ENCODE data around the gene DLG2.

The DLG2 gene

DNA sequence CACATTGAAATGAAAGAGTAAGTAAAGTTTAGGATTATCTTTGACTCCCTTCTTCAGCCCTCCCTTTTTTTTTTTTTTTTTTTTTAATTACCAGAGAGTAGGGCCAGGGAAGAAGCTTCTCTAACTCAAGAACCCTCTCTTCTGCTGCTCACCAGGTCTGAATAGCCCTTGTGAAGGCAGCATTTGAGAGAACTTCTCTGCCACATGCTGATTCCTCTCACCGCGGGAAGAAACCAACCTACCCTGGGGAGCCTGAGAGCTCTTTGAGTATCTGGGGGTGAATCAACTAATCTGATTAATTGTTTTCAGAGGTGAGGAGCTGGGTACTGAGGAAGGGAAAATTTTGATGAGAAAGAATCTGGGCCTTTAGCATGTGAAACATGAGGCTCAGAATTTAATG lies 1906.5 kb downstream of the DLG2 start:
- Histone ChIP-seq H3K27me3 (ENCODE audit: control insufficient read depth in 2 of 2, insufficient read depth in 2 of 2, low read length in 2 of 2) (no peaks in the 10 kb centered on the region), H3K36me3 (ENCODE audit: control insufficient read depth in 2 of 2, insufficient read depth in 2 of 2, low read length in 2 of 2) (no peaks in the 10 kb centered on the region), H3K4me1 (ENCODE audit: control insufficient read depth in 2 of 2, insufficient read depth in 2 of 2, low read length in 2 of 2) (no peaks in the 10 kb centered on the region), H3K9ac (ENCODE audit: low read depth in 1 of 2, low read length in 2 of 2) (no peak overlapping the region), H3K27ac (ENCODE audit: low read depth in 2 of 2, low read length in 2 of 2) (no peak overlapping the region), H3K9me3 (ENCODE audit: control insufficient read depth in 2 of 2, low read length in 2 of 2) (no peaks in the 10 kb centered on the region), H3K4me3 (ENCODE audit: low read length in 2 of 2) (no peak overlapping the region)

DNA sequence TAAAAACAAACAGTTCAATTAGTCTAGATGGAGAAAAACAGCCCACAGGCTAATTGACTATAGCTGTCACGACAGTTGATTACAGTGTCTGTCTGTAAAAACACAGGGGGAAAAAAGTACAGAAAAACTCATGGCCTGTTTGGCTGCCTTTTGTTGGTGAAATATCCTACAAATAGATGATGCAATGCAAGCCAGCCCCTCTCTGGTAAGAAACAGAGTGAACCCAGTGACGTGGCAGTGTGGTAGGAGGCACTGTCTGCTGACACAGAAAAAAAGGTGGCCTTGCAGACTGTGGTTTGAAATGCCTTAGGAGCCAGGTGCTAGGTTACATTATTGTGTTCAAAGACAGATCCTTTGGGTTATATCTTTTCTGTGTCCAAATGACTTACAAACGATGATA lies 1909.6 kb downstream of the DLG2 start:
- Histone ChIP-seq H3K4me3 (ENCODE audit: low read length in 2 of 2) (no peak overlapping the region), H3K9ac (ENCODE audit: low read depth in 1 of 2, low read length in 2 of 2) (no peak overlapping the region), H3K36me3 (ENCODE audit: control insufficient read depth in 2 of 2, insufficient read depth in 2 of 2, low read length in 2 of 2) (no peaks in the 10 kb centered on the region), H3K27me3 (ENCODE audit: control insufficient read depth in 2 of 2, insufficient read depth in 2 of 2, low read length in 2 of 2) (no peaks in the 10 kb centered on the region), H3K9me3 (ENCODE audit: control insufficient read depth in 2 of 2, low read length in 2 of 2) (no peaks in the 10 kb centered on the region), H3K27ac (ENCODE audit: low read depth in 2 of 2, low read length in 2 of 2) (no peak overlapping the region), H3K4me1 (ENCODE audit: control insufficient read depth in 2 of 2, insufficient read depth in 2 of 2, low read length in 2 of 2) (no peaks in the 10 kb centered on the region)

DNA sequence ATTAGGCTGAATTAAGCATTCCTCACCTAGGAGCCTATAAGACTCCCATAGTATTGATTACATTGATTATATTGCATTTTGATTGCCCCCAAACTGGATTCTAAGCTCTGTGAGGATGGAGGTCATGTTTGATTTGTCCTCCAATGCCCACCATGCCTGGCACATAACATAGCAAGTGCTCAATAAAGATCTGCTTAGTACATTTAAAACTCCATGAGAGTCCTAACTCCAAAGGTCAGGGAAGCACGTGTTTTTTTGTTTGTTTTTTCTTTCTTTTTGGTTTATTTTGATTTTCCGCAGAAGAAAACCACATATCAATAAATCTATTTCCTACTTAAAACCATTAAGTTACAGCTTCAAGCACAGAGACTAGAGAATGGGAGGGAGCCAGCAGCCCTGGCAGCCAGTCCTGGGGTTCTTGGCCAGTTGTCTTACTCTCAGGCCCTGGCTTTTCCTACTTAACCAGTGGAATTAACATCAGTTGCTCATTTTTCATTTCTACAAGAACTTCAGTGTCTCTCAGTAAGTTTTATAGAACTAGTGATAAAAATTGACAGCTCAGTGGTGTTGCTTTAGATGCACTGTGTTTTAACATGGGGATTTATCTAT lies 1911.1 kb downstream of the DLG2 start:
- Histone ChIP-seq H3K36me3 (ENCODE audit: control insufficient read depth in 2 of 2, insufficient read depth in 2 of 2, low read length in 2 of 2) (no peaks in the 10 kb centered on the region), H3K27me3 (ENCODE audit: control insufficient read depth in 2 of 2, insufficient read depth in 2 of 2, low read length in 2 of 2) (no peaks in the 10 kb centered on the region), H3K27ac (ENCODE audit: low read depth in 2 of 2, low read length in 2 of 2) (no peak overlapping the region), H3K9me3 (ENCODE audit: control insufficient read depth in 2 of 2, low read length in 2 of 2) (no peaks in the 10 kb centered on the region), H3K4me3 (ENCODE audit: low read length in 2 of 2) (no peak overlapping the region), H3K9ac (ENCODE audit: low read depth in 1 of 2, low read length in 2 of 2) (no peak overlapping the region), H3K4me1 (ENCODE audit: control insufficient read depth in 2 of 2, insufficient read depth in 2 of 2, low read length in 2 of 2) (no peaks in the 10 kb centered on the region)

DNA sequence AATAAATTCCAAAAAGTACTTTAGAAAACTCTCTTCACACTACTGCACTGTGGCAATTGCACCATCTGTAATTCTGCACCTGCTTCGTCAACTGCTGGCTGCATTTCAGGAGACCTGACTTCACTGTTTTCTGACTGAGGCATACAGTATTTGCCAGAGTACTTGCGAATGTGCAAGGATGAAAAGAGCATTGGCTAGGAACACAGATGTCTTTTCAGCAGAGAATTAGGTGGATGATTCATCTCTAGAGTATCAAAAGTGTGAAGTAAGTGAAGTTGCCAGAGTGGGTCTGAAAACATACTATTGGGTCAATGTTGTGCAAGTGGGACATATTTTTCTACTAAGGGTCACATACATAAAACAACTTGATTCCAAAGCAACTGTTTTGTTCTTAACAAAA lies 1913.4 kb downstream of the DLG2 start:
- H3K36me3 ChIP-seq (ENCODE audit: control insufficient read depth in 2 of 2, insufficient read depth in 2 of 2, low read length in 2 of 2) = no peaks in the 10 kb centered on the region
- H3K4me1 ChIP-seq (ENCODE audit: control insufficient read depth in 2 of 2, insufficient read depth in 2 of 2, low read length in 2 of 2) = no peaks in the 10 kb centered on the region
- H3K9ac ChIP-seq (ENCODE audit: low read depth in 1 of 2, low read length in 2 of 2) = no peak overlapping the region
- no peak overlapping the region for H3K27ac ChIP-seq (ENCODE audit: low read depth in 2 of 2, low read length in 2 of 2)
- no peaks in the 10 kb centered on the region for H3K27me3 ChIP-seq (ENCODE audit: control insufficient read depth in 2 of 2, insufficient read depth in 2 of 2, low read length in 2 of 2)
- H3K4me3 ChIP-seq (ENCODE audit: low read length in 2 of 2) = no peak overlapping the region
- H3K9me3 ChIP-seq (ENCODE audit: control insufficient read depth in 2 of 2, low read length in 2 of 2) = no peaks in the 10 kb centered on the region

DNA sequence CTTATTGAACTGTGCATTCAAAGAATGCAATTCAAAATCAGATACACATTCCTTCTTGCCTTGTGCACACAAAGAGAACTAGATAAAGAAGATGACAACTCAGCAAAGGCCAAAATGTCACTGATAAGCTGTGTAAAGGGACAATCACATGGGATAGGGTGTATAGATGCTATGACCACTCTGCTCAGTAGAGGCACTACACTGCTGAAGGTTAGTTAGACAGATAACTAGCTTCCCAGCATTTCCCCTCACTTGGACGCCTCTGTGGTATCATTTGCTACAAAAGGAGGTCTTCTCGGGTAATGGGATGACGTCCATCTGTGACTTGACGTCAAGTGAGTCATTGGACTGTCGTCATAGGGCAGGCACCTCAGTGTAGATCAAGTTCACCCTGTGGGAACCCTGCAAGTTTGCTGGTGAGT lies 1916.0 kb downstream of the DLG2 start:
- no peak overlapping the region for H3K27ac ChIP-seq (ENCODE audit: low read depth in 2 of 2, low read length in 2 of 2)
- H3K4me3 ChIP-seq (ENCODE audit: low read length in 2 of 2) = no peak overlapping the region
- no peaks in the 10 kb centered on the region for H3K36me3 ChIP-seq (ENCODE audit: control insufficient read depth in 2 of 2, insufficient read depth in 2 of 2, low read length in 2 of 2)
- no peaks in the 10 kb centered on the region for H3K9me3 ChIP-seq (ENCODE audit: control insufficient read depth in 2 of 2, low read length in 2 of 2)
- H3K4me1 ChIP-seq (ENCODE audit: control insufficient read depth in 2 of 2, insufficient read depth in 2 of 2, low read length in 2 of 2) = no peaks in the 10 kb centered on the region
- no peaks in the 10 kb centered on the region for H3K27me3 ChIP-seq (ENCODE audit: control insufficient read depth in 2 of 2, insufficient read depth in 2 of 2, low read length in 2 of 2)
- H3K9ac ChIP-seq (ENCODE audit: low read depth in 1 of 2, low read length in 2 of 2) = no peak overlapping the region

DNA sequence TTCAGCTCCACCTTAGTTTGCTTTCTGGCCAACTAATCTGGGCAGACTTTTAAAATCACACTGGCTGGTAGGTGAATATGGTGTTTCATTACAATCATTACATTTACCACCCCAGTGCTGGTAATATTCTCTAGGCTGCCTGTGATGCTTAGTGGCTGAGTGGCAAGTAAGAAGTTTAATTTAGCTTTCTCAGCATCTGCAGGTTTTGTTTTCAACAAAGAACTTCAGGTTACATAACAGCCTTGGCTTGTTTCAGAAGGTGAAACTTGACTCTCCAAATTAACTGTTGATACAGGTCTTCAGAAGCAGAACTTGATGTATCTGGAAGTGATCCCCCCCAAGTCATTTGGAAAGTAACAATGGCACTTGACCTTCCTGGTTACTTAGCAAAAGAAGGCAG lies 1917.7 kb downstream of the DLG2 start:
- H3K4me1 ChIP-seq (ENCODE audit: control insufficient read depth in 2 of 2, insufficient read depth in 2 of 2, low read length in 2 of 2) = no peaks in the 10 kb centered on the region

DNA sequence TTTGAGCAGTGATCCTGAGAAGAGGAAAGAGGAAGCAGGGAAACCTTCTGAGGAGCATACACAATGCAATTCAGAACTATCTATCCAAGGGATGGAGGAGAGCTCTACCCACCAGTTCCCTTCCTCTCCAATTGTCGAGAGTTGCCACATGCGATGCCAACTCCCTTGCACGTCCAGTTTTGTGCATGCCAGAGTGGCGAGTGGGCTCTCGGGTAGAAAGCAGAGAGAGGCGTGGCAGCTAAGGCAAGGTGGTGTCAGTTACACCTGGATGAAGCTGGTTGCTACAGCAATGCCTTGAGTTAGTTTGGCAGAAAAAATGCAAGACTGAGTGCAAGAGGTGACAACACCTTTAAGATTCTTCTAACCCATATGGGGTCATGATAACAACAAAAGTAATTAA lies 1920.6 kb downstream of the DLG2 start:
- no peaks in the 10 kb centered on the region for H3K36me3 ChIP-seq (ENCODE audit: control insufficient read depth in 2 of 2, insufficient read depth in 2 of 2, low read length in 2 of 2)
- H3K4me1 ChIP-seq (ENCODE audit: control insufficient read depth in 2 of 2, insufficient read depth in 2 of 2, low read length in 2 of 2) = no peaks in the 10 kb centered on the region
- H3K27ac ChIP-seq (ENCODE audit: low read depth in 2 of 2, low read length in 2 of 2) = no peak overlapping the region
- no peak overlapping the region for H3K9ac ChIP-seq (ENCODE audit: low read depth in 1 of 2, low read length in 2 of 2)
- H3K9me3 ChIP-seq (ENCODE audit: control insufficient read depth in 2 of 2, low read length in 2 of 2) = no peaks in the 10 kb centered on the region
- no peak overlapping the region for H3K4me3 ChIP-seq (ENCODE audit: low read length in 2 of 2)
- H3K27me3 ChIP-seq (ENCODE audit: control insufficient read depth in 2 of 2, insufficient read depth in 2 of 2, low read length in 2 of 2) = no peaks in the 10 kb centered on the region

More for the DNA sequence above, 1917.7 kb downstream of the DLG2 start:
- Histone ChIP-seq H3K9me3 (ENCODE audit: control insufficient read depth in 2 of 2, low read length in 2 of 2) (no peaks in the 10 kb centered on the region), H3K27ac (ENCODE audit: low read depth in 2 of 2, low read length in 2 of 2) (no peak overlapping the region), H3K9ac (ENCODE audit: low read depth in 1 of 2, low read length in 2 of 2) (no peak overlapping the region), H3K4me3 (ENCODE audit: low read length in 2 of 2) (no peak overlapping the region), H3K36me3 (ENCODE audit: control insufficient read depth in 2 of 2, insufficient read depth in 2 of 2, low read length in 2 of 2) (no peaks in the 10 kb centered on the region), H3K27me3 (ENCODE audit: control insufficient read depth in 2 of 2, insufficient read depth in 2 of 2, low read length in 2 of 2) (no peaks in the 10 kb centered on the region)

DNA sequence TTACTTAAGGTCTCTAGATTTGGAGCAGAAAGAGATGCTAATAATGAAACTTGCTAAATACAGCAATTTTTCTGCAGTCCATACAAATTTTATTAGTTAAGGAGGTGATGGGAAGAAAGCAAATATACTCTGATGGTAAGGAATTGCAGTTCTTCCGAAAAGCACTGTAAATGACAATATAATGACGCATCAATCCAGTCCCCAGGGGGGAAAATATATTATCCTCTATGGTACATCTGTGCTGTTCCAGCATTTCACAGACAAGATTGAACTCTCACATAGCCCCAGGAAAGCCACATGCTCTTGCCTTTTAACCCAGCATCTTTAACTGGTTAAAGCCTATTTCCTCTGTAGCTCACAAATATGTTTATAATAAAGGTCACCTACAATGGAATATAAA lies 1924.3 kb downstream of the DLG2 start:
- Histone ChIP-seq H3K9me3 (ENCODE audit: control insufficient read depth in 2 of 2, low read length in 2 of 2) (no peaks in the 10 kb centered on the region), H3K9ac (ENCODE audit: low read depth in 1 of 2, low read length in 2 of 2) (no peak overlapping the region), H3K27me3 (ENCODE audit: control insufficient read depth in 2 of 2, insufficient read depth in 2 of 2, low read length in 2 of 2) (no peaks in the 10 kb centered on the region), H3K4me1 (ENCODE audit: control insufficient read depth in 2 of 2, insufficient read depth in 2 of 2, low read length in 2 of 2) (no peaks in the 10 kb centered on the region), H3K27ac (ENCODE audit: low read depth in 2 of 2, low read length in 2 of 2) (no peak overlapping the region), H3K36me3 (ENCODE audit: control insufficient read depth in 2 of 2, insufficient read depth in 2 of 2, low read length in 2 of 2) (no peaks in the 10 kb centered on the region), H3K4me3 (ENCODE audit: low read length in 2 of 2) (no peak overlapping the region)

DNA sequence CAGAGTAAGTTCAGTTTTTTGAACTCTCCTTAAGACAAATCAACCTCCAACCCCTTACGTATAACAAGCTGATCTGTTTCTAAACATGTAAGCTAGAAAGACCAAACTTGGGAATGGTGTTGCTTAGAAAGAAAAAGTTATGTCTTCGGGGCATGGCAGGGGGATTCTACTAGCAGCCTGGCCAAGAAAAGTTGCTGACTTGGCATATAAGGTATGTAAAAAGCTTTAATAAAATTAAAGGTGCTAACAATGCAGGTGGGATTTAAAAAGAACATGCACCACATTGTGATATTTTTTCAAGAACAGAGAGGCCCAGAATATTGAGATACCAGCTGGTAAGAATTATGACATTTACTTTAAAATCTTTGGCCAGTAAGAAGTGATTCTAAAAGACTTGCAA lies 1929.6 kb downstream of the DLG2 start:
- no peaks in the 10 kb centered on the region for H3K36me3 ChIP-seq (ENCODE audit: control insufficient read depth in 2 of 2, insufficient read depth in 2 of 2, low read length in 2 of 2)
- H3K9ac ChIP-seq (ENCODE audit: low read depth in 1 of 2, low read length in 2 of 2) = no peak overlapping the region
- H3K4me3 ChIP-seq (ENCODE audit: low read length in 2 of 2) = no peak overlapping the region
- no peaks in the 10 kb centered on the region for H3K4me1 ChIP-seq (ENCODE audit: control insufficient read depth in 2 of 2, insufficient read depth in 2 of 2, low read length in 2 of 2)
- H3K27ac ChIP-seq (ENCODE audit: low read depth in 2 of 2, low read length in 2 of 2) = no peak overlapping the region
- no peaks in the 10 kb centered on the region for H3K9me3 ChIP-seq (ENCODE audit: control insufficient read depth in 2 of 2, low read length in 2 of 2)
- no peaks in the 10 kb centered on the region for H3K27me3 ChIP-seq (ENCODE audit: control insufficient read depth in 2 of 2, insufficient read depth in 2 of 2, low read length in 2 of 2)

DNA sequence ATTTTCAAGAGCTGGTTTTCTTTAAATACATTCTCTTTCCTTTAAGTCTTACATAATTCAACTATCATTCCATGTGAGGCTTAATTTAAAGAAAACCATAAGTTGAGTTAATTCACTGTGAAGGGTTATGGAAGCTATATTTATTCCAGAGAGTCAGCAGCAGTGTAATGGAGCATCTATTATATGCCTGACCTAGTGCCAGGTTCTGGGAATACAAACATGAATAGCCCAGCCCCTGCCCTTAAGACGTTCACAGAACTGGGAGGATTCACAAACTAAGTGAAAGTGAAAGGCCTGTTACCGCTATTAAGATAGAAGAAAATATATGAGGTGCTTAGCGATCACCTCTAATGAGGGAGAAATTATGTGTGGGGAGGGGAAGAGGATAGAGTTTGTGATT lies 1932.1 kb downstream of the DLG2 start:
- H3K36me3 ChIP-seq (ENCODE audit: control insufficient read depth in 2 of 2, insufficient read depth in 2 of 2, low read length in 2 of 2) = no peaks in the 10 kb centered on the region
- H3K9me3 ChIP-seq (ENCODE audit: control insufficient read depth in 2 of 2, low read length in 2 of 2) = no peaks in the 10 kb centered on the region
- no peak overlapping the region for H3K4me3 ChIP-seq (ENCODE audit: low read length in 2 of 2)
- H3K9ac ChIP-seq (ENCODE audit: low read depth in 1 of 2, low read length in 2 of 2) = no peak overlapping the region
- H3K27ac ChIP-seq (ENCODE audit: low read depth in 2 of 2, low read length in 2 of 2) = no peak overlapping the region
- no peaks in the 10 kb centered on the region for H3K27me3 ChIP-seq (ENCODE audit: control insufficient read depth in 2 of 2, insufficient read depth in 2 of 2, low read length in 2 of 2)
- no peaks in the 10 kb centered on the region for H3K4me1 ChIP-seq (ENCODE audit: control insufficient read depth in 2 of 2, insufficient read depth in 2 of 2, low read length in 2 of 2)

Measured in mucosa of rectum (tissue), 2 donors.